Measurements from ENCODE around the gene ANGEL1. TPM values are rescaled to one million over a fixed set of nuclear protein-coding genes. Genes with fewer than 3 reads are reported as not detected.

ANGEL1 gene
- total and polyA plus RNA-seq, 10 donors = 7.4 to 76.8 (median 47.2) TPM

GRCh38 chr14:76792422-76792821 lies 20.3 kb downstream of the ANGEL1 start:
- no peaks in the 10 kb centered on the region for H3K9me3 ChIP-seq
- DNase-seq = no peak
- peaks cover 0 to 19% (median 6%) of the 10 kb centered on the region in 6 donors for H3K4me1 ChIP-seq
- H3K4me3 ChIP-seq = no peak overlapping the region
- intact Hi-C loops (cut with DNase I; ENCODE audit: low total_unique reads) = no loop called here
- H3K27me3 ChIP-seq (replicated peaks in 1 of 7) = no peaks in the 10 kb centered on the region
- TF ChIP-seq, protein P1, sequence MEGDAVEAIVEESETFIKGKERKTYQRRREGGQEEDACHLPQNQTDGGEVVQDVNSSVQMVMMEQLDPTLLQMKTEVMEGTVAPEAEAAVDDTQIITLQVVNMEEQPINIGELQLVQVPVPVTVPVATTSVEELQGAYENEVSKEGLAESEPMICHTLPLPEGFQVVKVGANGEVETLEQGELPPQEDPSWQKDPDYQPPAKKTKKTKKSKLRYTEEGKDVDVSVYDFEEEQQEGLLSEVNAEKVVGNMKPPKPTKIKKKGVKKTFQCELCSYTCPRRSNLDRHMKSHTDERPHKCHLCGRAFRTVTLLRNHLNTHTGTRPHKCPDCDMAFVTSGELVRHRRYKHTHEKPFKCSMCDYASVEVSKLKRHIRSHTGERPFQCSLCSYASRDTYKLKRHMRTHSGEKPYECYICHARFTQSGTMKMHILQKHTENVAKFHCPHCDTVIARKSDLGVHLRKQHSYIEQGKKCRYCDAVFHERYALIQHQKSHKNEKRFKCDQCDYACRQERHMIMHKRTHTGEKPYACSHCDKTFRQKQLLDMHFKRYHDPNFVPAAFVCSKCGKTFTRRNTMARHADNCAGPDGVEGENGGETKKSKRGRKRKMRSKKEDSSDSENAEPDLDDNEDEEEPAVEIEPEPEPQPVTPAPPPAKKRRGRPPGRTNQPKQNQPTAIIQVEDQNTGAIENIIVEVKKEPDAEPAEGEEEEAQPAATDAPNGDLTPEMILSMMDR (IDR thresholded peaks at IDR 0.05 in 8 of 11, conservative IDR thresholded peaks at IDR 0.05 in 3 of 11) = no peak
- TF ChIP-seq POLR2A (IDR thresholded peaks at IDR 0.05) (no peak), POLR2AphosphoS5 (IDR thresholded peaks at IDR 0.05) (no peak)
- WGBS, 5 donors = 96 to 99% (median 98%) methylated on average over 2 of the region's 2 CpGs
- no peak overlapping the region for H3K27ac ChIP-seq
- H3K36me3 ChIP-seq = peaks cover 0 to 92% (median 61%) of the 10 kb centered on the region in 6 donors

GRCh38 chr14:76786601-76787000 lies 26.1 kb downstream of the ANGEL1 start:
- Histone ChIP-seq H3K27ac (no peak overlapping the region), H3K36me3 (peaks cover 0 to 98% (median 72%) of the 10 kb centered on the region in 6 donors), H3K4me3 (no peak overlapping the region), H3K9me3 (no peaks in the 10 kb centered on the region), H3K27me3 (replicated peaks in 1 of 7) (no peaks in the 10 kb centered on the region), H3K4me1 (peaks cover 0 to 58% (median 25%) of the 10 kb centered on the region in 6 donors)
- intact Hi-C loops (cut with DNase I; ENCODE audit: low total_unique reads) = no loop called here
- WGBS, 5 donors = 97 to 100% (median 100%) methylated on average over 2 of the region's 2 CpGs
- no peak for DNase-seq
- no peak for TF ChIP-seq POLR2A (IDR thresholded peaks at IDR 0.05)
- TF ChIP-seq, protein P1 (IDR thresholded peaks at IDR 0.05 in 8 of 11, conservative IDR thresholded peaks at IDR 0.05 in 3 of 11) = no peak

DNA sequence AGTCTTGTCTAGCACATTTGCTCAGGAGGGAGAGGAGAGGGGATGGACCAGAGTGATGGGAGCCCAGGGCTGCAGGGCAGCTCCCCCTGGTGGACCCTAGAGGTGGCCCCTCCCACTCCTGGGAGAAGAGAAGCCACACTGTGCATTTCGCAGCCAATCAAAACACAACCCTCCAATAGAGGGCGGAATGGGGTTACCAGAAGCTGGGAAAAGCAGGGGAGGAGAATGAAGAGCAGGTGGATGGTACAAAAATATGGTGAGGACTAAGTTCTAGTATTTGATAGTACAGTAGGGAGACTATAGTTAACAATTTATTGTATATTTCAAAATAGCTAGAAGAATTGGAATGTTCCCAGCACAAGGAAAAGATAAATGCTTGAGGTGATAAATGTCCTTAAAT lies 27.8 kb downstream of the ANGEL1 start:
- H3K36me3 ChIP-seq = peaks cover 0 to 98% (median 62%) of the 10 kb centered on the region in 6 donors
- peak overlapping the region in 2 of 8 donors; percentile 8 to 62 for H3K27ac ChIP-seq
- 21 to 42% (median 26%) methylated on average over 2 of the region's 2 CpGs for WGBS, 5 donors
- TF ChIP-seq POLR2AphosphoS5 (IDR thresholded peaks at IDR 0.05) (peak in 2 of 3 donors; percentile 39 to 60), POLR2A (IDR thresholded peaks at IDR 0.05) (no peak)
- TF ChIP-seq, protein P1 (IDR thresholded peaks at IDR 0.05 in 8 of 11, conservative IDR thresholded peaks at IDR 0.05 in 3 of 11) = peak; percentile 72 to 92 (median 84)
- no peaks in the 10 kb centered on the region for H3K9me3 ChIP-seq
- H3K4me3 ChIP-seq = no peak overlapping the region
- intact Hi-C loops (cut with DNase I; ENCODE audit: low total_unique reads) = no loop called here
- DNase-seq = peak; percentile 82
- no peaks in the 10 kb centered on the region for H3K27me3 ChIP-seq (replicated peaks in 1 of 7)
- peaks cover 0 to 75% (median 31%) of the 10 kb centered on the region in 6 donors for H3K4me1 ChIP-seq

DNA sequence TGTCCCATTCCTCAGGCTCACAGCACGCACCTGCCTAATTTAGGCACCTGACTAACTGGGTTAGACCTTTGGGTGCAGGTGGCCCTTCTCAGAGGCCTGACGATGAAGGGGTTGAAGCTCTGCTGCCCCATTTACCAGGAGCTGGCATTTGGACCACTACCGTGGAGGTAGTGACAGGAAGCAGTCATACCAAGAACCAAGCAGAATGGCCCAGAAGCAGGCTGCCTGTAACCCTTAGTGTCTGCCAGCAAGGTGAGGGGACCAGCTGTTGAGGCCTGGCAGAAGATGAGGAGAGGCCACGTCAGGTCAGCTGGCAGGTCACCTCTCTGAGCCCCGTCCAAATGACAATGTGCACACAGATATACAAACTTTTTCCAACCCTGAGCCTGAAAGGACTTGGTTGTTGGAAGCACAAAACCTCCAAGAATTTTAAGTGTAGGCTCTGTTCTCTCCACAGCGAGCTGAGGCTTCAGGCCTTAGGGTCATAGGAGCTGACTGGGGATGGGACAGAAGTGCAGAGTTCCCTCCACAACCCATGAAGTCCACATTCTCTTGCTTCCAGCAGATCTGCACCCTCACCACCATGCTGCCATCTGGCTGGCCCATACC lies 28.3 kb downstream of the ANGEL1 start:
- intact Hi-C loops (cut with DNase I; ENCODE audit: low total_unique reads) = no loop called here
- Histone ChIP-seq H3K27me3 (replicated peaks in 1 of 7) (no peaks in the 10 kb centered on the region), H3K4me3 (no peak overlapping the region), H3K27ac (peak overlapping the region in 4 of 8 donors; percentile 8 to 82 (median 62)), H3K9me3 (no peaks in the 10 kb centered on the region), H3K36me3 (peaks cover 0 to 98% (median 57%) of the 10 kb centered on the region in 6 donors), H3K4me1 (peaks cover 0 to 78% (median 33%) of the 10 kb centered on the region in 6 donors)
- DNase-seq = peak; percentile 55
- WGBS, 5 donors = 70 to 91% (median 80%) methylated on average over 5 to 6 of the region's 6 CpGs
- TF ChIP-seq POLR2AphosphoS5 (IDR thresholded peaks at IDR 0.05) = no peak
- TF ChIP-seq, protein P1 (IDR thresholded peaks at IDR 0.05 in 8 of 11, conservative IDR thresholded peaks at IDR 0.05 in 3 of 11) = no peak
- no peak for TF ChIP-seq POLR2A (IDR thresholded peaks at IDR 0.05)
